Activated T-helper 17 cell treated with anti-CD3 and anti-CD28 coated beads, Interleukin-2, amount 50 U/mL, for 72 hours (primary cell): ENCODE results near the gene ENPEP. TPM values are rescaled to one million over a fixed set of nuclear protein-coding genes. Genes with fewer than 3 reads are reported as not detected.
"Not testable (repeated sequence)": the region's sequence is repeated elsewhere in the genome, so short reads cannot be mapped to it uniquely, and the experiment has no call there.

ENCODE experiments used
- ATAC-seq: fragments of 150-1000 bp; cut with Tn5 transposase; replicated peaks from 2 replicates; pipeline ENCODE4 v1.10.0; 2021; ENCODE audit warnings: mild to moderate bottlenecking, moderate library complexity
- H3K27ac Mint-ChIP-seq: one replicate; pipeline ENCODE4 v1.8.0; 2022; ENCODE audit warnings: mixed read lengths
- H3K27me3 Mint-ChIP-seq: one replicate; pipeline ENCODE4 v1.8.0; 2022; ENCODE audit warnings: mixed read lengths
- H3K36me3 Mint-ChIP-seq: one replicate; pipeline ENCODE4 v1.8.0; 2022; ENCODE audit warnings: low read depth, mild to moderate bottlenecking, mixed read lengths
- H3K4me1 Mint-ChIP-seq: one replicate; pipeline ENCODE4 v1.8.0; 2022; ENCODE audit warnings: mixed read lengths
- H3K4me3 Mint-ChIP-seq: one replicate; pipeline ENCODE4 v1.8.0; 2022; ENCODE audit warnings: mild to moderate bottlenecking, mixed read lengths
- H3K9me3 Mint-ChIP-seq: one replicate; pipeline ENCODE4 v1.8.0; 2022; ENCODE audit warnings: mixed read lengths
- total RNA-seq, 2 donors: library from RNA; stranded (reverse); gene quantifications; one replicate each; pipeline ENCODE4 v1.2.3, GENCODE V29; 2022

ENPEP gene
- total RNA-seq, 2 donors from 2014 or later: 0.16 TPM; not detected in 1

DNA sequence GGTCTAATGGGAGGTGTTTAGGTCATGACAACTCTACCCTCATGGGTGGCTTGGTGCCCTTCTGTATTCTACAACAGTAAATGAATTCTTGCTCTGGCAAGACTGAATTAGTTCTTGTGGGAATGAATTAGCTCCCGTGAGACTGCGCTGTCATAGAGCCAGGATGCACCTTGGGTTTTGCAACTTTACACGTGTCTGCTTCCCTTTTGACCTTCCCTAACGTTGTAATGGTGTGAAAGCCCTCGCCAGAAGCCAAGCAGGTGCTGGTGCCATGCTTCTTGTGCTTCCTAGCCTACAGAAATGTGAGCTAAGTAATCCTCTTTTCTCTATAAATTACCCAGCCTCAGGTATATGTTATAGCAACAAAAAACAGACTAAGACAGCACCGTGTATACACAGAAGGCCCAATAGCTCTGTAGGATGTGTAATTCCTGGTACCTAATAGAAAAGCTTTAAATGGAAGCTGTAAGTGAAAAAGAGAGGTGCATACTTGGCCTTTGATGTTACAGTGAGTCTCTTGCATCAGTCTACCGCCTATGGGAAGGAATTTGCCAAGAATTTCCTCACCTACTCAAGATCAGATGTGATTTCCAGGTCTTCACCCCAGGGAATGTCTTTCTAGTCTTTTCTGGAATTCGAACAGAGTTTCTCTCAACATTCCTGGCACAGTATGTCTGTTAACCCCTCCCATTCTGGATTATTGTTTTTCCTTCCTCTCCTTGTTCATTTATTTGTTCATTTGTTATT, 3.2 kb upstream of the ENPEP start:
- Mint-ChIP-seq H3K27me3 (peaks cover 15% of the 10 kb centered on the region), H3K4me3 (no peak overlapping the region), H3K4me1 (no peaks in the 10 kb centered on the region), H3K9me3 (no peaks in the 10 kb centered on the region), H3K27ac (no peak overlapping the region), H3K36me3 (no peaks in the 10 kb centered on the region)
- ATAC-seq: no peak

DNA sequence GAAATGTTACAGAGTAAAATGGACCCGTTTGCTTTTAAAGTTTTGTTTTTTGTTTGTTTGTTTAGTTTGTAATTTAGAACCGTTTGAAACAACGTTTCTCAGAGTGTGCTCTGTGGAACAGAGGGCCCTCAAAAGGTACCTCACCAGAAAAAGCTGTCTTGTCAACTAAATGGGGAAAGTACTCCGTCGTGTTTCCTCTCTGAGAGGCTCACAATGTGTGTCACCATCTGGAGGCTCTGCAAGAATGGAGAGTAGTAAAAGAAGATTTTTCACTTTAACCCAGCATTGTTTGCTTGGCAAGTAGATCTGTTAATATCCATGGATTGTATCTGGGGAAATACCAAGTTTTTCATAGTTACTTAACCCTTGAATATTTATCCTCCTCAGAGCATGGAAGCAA, 1.5 kb upstream of the ENPEP start:
- ATAC-seq: no peak
- H3K4me1 Mint-ChIP-seq: no peaks in the 10 kb centered on the region
- H3K27me3 Mint-ChIP-seq: peaks cover 14% of the 10 kb centered on the region
- no peaks in the 10 kb centered on the region for H3K9me3 Mint-ChIP-seq
- H3K27ac Mint-ChIP-seq: no peak overlapping the region
- H3K36me3 Mint-ChIP-seq: no peaks in the 10 kb centered on the region
- no peak overlapping the region for H3K4me3 Mint-ChIP-seq

GRCh38 chr4:110475080-110475479, 875 bp upstream of the ENPEP start:
- ATAC-seq, H3K36me3 Mint-ChIP-seq, H3K9me3 Mint-ChIP-seq, H3K27ac Mint-ChIP-seq, H3K4me3 Mint-ChIP-seq, H3K4me1 Mint-ChIP-seq: not testable (repeated sequence)
- peaks cover 12% of the 10 kb centered on the region for H3K27me3 Mint-ChIP-seq

- Mint-ChIP-seq H3K4me1 (no peaks in the 10 kb centered on the region), H3K4me3 (no peak overlapping the region), H3K36me3 (no peaks in the 10 kb centered on the region), H3K27me3 (peaks cover 32% of the 10 kb centered on the region), H3K27ac (no peak overlapping the region), H3K9me3 (no peaks in the 10 kb centered on the region)
- ATAC-seq: no peak
Observed at GRCh38 chr4:110477836-110478235, 1.9 kb downstream of the ENPEP start.

DNA sequence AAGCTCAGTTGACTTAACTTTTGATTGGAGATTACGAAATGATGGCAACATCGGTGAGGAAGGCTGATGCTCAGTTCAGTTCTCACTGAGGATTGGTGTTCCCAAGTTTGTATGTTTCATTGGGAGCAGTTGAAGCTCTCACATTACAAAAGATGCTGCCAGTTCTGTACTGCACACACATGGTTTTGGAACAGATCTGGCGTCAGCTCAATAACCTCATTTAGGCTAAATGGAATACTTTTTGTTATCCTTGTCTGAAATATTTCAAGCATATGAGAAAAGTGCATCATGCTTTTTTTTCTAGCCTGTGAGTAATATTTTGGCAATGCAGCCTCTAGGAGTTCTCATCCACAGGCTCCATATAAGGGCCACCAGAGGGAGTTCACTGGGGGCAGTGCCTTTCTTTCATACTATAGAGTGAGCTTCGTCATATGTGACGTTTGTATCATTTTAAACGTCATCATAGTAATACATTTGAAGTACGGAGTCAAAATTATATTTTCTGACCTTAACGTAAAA, 4.1 kb downstream of the ENPEP start:
- H3K27me3 Mint-ChIP-seq: peaks cover 36% of the 10 kb centered on the region
- H3K27ac Mint-ChIP-seq: no peak overlapping the region
- peaks cover 7% of the 10 kb centered on the region for H3K4me1 Mint-ChIP-seq
- H3K4me3 Mint-ChIP-seq: no peak overlapping the region
- no peak for ATAC-seq
- H3K9me3 Mint-ChIP-seq: no peaks in the 10 kb centered on the region
- H3K36me3 Mint-ChIP-seq: no peaks in the 10 kb centered on the region

- no peak overlapping the region for H3K27ac Mint-ChIP-seq
- no peaks in the 10 kb centered on the region for H3K36me3 Mint-ChIP-seq
- ATAC-seq: no peak
Observed at GRCh38 chr4:110480746-110481271, 4.9 kb downstream of the ENPEP start.

GRCh38 chr4:110483516-110483915, 7.6 kb downstream of the ENPEP start:
- H3K27ac Mint-ChIP-seq: peak overlapping the region; percentile 42
- ATAC-seq: peak; percentile 33
- H3K36me3 Mint-ChIP-seq: no peaks in the 10 kb centered on the region
- peaks cover 11% of the 10 kb centered on the region for H3K4me1 Mint-ChIP-seq
- H3K27me3 Mint-ChIP-seq: peaks cover 35% of the 10 kb centered on the region
- no peaks in the 10 kb centered on the region for H3K9me3 Mint-ChIP-seq
- H3K4me3 Mint-ChIP-seq: peak overlapping the region; percentile 22

More at GRCh38 chr4:110480746-110481271, 4.9 kb downstream of the ENPEP start:
- H3K4me3 Mint-ChIP-seq: no peak overlapping the region
- H3K4me1 Mint-ChIP-seq: peaks cover 11% of the 10 kb centered on the region
- no peaks in the 10 kb centered on the region for H3K9me3 Mint-ChIP-seq
- peaks cover 34% of the 10 kb centered on the region for H3K27me3 Mint-ChIP-seq

- Mint-ChIP-seq H3K36me3 (no peaks in the 10 kb centered on the region), H3K4me3 (peak overlapping the region; percentile 22), H3K27ac (peak overlapping the region; percentile 42), H3K27me3 (peaks cover 35% of the 10 kb centered on the region), H3K4me1 (peaks cover 11% of the 10 kb centered on the region), H3K9me3 (no peaks in the 10 kb centered on the region)
- ATAC-seq: peak; percentile 85
Observed at GRCh38 chr4:110484029-110484428, 8.1 kb downstream of the ENPEP start.

- peaks cover 11% of the 10 kb centered on the region for H3K4me1 Mint-ChIP-seq
- H3K36me3 Mint-ChIP-seq: no peaks in the 10 kb centered on the region
- peak; percentile 78 for ATAC-seq
- peak overlapping the region; percentile 42 for H3K27ac Mint-ChIP-seq
- peaks cover 35% of the 10 kb centered on the region for H3K27me3 Mint-ChIP-seq
- H3K9me3 Mint-ChIP-seq: no peaks in the 10 kb centered on the region
- H3K4me3 Mint-ChIP-seq: peak overlapping the region; percentile 22
Observed at GRCh38 chr4:110484767-110485166, 8.8 kb downstream of the ENPEP start.

GRCh38 chr4:110485452-110485851, 9.5 kb downstream of the ENPEP start:
- no peak overlapping the region for H3K27ac Mint-ChIP-seq
- H3K4me3 Mint-ChIP-seq: peak overlapping the region; percentile 22
- no peak for ATAC-seq
- peaks cover 11% of the 10 kb centered on the region for H3K4me1 Mint-ChIP-seq
- H3K27me3 Mint-ChIP-seq: peaks cover 34% of the 10 kb centered on the region
- H3K9me3 Mint-ChIP-seq: no peaks in the 10 kb centered on the region
- no peaks in the 10 kb centered on the region for H3K36me3 Mint-ChIP-seq

DNA sequence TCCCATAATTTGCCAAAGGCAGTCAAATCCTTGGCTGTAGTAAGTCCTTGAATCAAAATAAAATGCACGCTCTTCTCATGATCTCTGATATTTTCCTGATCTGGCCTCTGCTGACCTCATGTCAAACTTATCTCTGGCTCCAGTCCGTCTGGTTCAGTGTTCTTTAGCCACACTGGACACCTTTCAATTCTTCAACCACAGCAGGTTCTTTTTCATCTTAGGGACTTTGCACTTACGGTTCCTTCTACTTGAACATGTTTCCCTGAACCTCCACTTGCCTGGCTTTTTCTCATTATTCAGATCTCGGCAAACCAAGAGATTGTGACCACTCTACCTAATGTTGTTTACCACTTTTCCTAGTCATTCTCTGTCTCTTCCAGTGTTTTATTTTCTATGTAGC, 10.3 kb downstream of the ENPEP start:
- Mint-ChIP-seq H3K4me3 (no peak overlapping the region), H3K9me3 (no peaks in the 10 kb centered on the region), H3K27ac (peak overlapping the region; percentile 10), H3K4me1 (peaks cover 11% of the 10 kb centered on the region), H3K36me3 (no peaks in the 10 kb centered on the region), H3K27me3 (peaks cover 28% of the 10 kb centered on the region)
- no peak for ATAC-seq

DNA sequence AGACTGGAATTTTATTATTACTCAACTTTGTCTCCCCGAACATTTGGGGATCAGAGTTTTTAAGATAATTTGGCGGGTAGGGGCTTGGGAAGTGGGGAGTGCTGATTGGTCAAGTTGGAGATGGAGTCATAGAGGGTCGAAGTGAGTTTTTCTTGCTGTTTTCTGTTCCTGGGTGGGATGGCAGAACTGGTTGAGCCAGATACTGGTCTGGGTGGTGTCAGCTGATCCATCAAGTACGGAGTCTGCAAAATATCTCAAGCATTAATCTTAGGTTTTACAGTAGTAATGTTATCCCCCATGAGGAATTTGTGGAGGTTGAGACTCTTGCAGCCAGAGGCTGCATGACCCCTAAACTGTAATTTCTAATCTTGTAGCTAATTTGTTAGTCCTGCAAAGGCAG, 10.9 kb downstream of the ENPEP start:
- not testable (repeated sequence) for H3K36me3 Mint-ChIP-seq, H3K4me3 Mint-ChIP-seq, ATAC-seq, H3K9me3 Mint-ChIP-seq
- peaks cover 22% of the 10 kb centered on the region for H3K27me3 Mint-ChIP-seq
- peaks cover 11% of the 10 kb centered on the region for H3K4me1 Mint-ChIP-seq
- H3K27ac Mint-ChIP-seq: peak overlapping the region; percentile 10

GRCh38 chr4:110487873-110488272, 11.9 kb downstream of the ENPEP start:
- Mint-ChIP-seq H3K4me1 (peaks cover 11% of the 10 kb centered on the region), H3K9me3 (no peaks in the 10 kb centered on the region), H3K4me3 (no peak overlapping the region), H3K27me3 (peaks cover 21% of the 10 kb centered on the region), H3K27ac (no peak overlapping the region), H3K36me3 (no peaks in the 10 kb centered on the region)
- ATAC-seq: peak; percentile 23

- Mint-ChIP-seq H3K4me3 (no peak overlapping the region), H3K4me1 (peaks cover 5% of the 10 kb centered on the region), H3K27ac (no peak overlapping the region), H3K9me3 (no peaks in the 10 kb centered on the region), H3K36me3 (no peaks in the 10 kb centered on the region), H3K27me3 (peaks cover 28% of the 10 kb centered on the region)
- ATAC-seq: no peak
Observed at GRCh38 chr4:110489901-110490508, 14.1 kb downstream of the ENPEP start.

GRCh38 chr4:110492522-110492921, 16.6 kb downstream of the ENPEP start:
- Mint-ChIP-seq H3K9me3 (no peaks in the 10 kb centered on the region), H3K36me3 (no peaks in the 10 kb centered on the region), H3K4me1 (no peaks in the 10 kb centered on the region), H3K4me3 (no peak overlapping the region), H3K27me3 (peaks cover 26% of the 10 kb centered on the region), H3K27ac (no peak overlapping the region)
- no peak for ATAC-seq
